Stomach (tissue), 4 donors: ENCODE data around the gene SLC24A1.

Source experiments
- POLR2A ChIP-seq, 4 donors: fragments of 450-650 bp; IDR thresholded peaks; one replicate each; pipeline ENCODE4 v1.6.1; 2016; ENCODE audit warnings: antibody characterized with exemption in 4 of 4, control low read depth in 2 of 4, mild to moderate bottlenecking in 1 of 4, moderate library complexity in 1 of 4
- POLR2AphosphoS5 ChIP-seq, 3 donors: sonication (generic); formaldehyde crosslinking; IDR thresholded peaks; one replicate each; pipeline ENCODE4 v1.6.1; 2016; ENCODE audit warnings: antibody characterized with exemption in 3 of 3
- TF ChIP-seq, protein P1 (sequence below), 7 experiments: fragments of 450-650 bp in 4 of 7; fragments of 200-600 bp in 3 of 7; sonication (generic) in 3 of 7; IDR thresholded peaks; one replicate each; pipeline ENCODE4 v1.5.1; 2016 to 2019; ENCODE audit warnings: antibody characterized with exemption in 7 of 7, control low read depth in 2 of 7, mild to moderate bottlenecking in 1 of 7

DNA sequence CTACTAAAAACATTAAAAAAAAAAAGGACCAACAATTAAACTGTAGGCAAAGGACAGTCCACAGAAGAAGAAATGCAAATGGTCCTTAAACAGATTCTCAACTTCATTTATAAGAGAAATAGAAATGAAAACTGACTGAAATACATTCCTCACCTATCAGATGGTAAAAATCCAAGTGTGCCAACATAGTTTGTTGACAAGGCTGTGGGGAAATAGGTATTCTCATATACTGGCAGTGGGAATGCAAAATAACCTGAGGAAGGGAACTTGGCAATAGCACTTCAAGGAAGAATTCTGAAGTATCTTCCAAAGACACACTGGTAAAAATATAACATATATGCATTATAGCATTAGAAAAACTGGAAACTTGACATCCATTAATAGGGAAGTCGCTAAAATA is 53.8 kb downstream of the SLC24A1 start:
- TF ChIP-seq, protein P1, sequence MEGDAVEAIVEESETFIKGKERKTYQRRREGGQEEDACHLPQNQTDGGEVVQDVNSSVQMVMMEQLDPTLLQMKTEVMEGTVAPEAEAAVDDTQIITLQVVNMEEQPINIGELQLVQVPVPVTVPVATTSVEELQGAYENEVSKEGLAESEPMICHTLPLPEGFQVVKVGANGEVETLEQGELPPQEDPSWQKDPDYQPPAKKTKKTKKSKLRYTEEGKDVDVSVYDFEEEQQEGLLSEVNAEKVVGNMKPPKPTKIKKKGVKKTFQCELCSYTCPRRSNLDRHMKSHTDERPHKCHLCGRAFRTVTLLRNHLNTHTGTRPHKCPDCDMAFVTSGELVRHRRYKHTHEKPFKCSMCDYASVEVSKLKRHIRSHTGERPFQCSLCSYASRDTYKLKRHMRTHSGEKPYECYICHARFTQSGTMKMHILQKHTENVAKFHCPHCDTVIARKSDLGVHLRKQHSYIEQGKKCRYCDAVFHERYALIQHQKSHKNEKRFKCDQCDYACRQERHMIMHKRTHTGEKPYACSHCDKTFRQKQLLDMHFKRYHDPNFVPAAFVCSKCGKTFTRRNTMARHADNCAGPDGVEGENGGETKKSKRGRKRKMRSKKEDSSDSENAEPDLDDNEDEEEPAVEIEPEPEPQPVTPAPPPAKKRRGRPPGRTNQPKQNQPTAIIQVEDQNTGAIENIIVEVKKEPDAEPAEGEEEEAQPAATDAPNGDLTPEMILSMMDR (IDR thresholded peaks at IDR 0.05), result no peak
- no peak for TF ChIP-seq POLR2AphosphoS5 (IDR thresholded peaks at IDR 0.05)
- TF ChIP-seq POLR2A (IDR thresholded peaks at IDR 0.05), result no peak
